Heart left ventricle (tissue), 16 donors: Measurements from ENCODE around the gene PABPC1L. TPM values are rescaled to one million over a fixed set of nuclear protein-coding genes. Genes with fewer than 3 reads are reported as not detected.

Source experiments
- ATAC-seq, 4 donors: fragments of 200-7000 bp; cut with Tn5 transposase; one replicate each; pipeline ENCODE4 v1.9.1; 2020 to 2022; ENCODE audit warnings: moderate library complexity in 4 of 4, mild to moderate bottlenecking in 3 of 4, moderate number of reproducible peaks in 1 of 4
- DNase-seq, 5 donors: peaks; one replicate each; pipeline ENCODE4 v3.0.0-alpha.2; 2020
- H3K27ac ChIP-seq, 12 donors: fragments of 200-600 bp; sonication (generic) in 4 of 12; one replicate each; pipeline versions ENCODE4 v1.5.0 to v1.8.0; 2016 to 2022; ENCODE audit warnings: mild to moderate bottlenecking in 2 of 12
- H3K27me3 ChIP-seq, 9 donors: fragments of 200-600 bp; sonication (generic) in 2 of 9; one replicate each; pipeline versions ENCODE4 v1.5.1 to v1.8.0; 2016 to 2022; ENCODE audit warnings: mild to moderate bottlenecking in 3 of 9
- H3K36me3 ChIP-seq, 9 donors: fragments of 200-600 bp; sonication (generic) in 2 of 9; one replicate each; pipeline versions ENCODE4 v1.5.0 to v1.8.0; 2018 to 2022; ENCODE audit warnings: mild to moderate bottlenecking in 2 of 9
- H3K4me1 ChIP-seq, 12 donors: fragments of 200-600 bp; sonication (generic) in 4 of 12; one replicate each; pipeline versions ENCODE4 v1.5.0 to v1.8.0; 2016 to 2022; ENCODE audit warnings: mild to moderate bottlenecking in 3 of 12
- H3K4me3 ChIP-seq, 12 donors: fragments of 200-600 bp; sonication (generic) in 4 of 12; one replicate each; pipeline versions ENCODE4 v1.5.0 to v1.8.0; 2017 to 2022; ENCODE audit warnings: mild to moderate bottlenecking in 9 of 12, moderate library complexity in 4 of 12
- H3K9me3 ChIP-seq, 12 donors: fragments of 200-600 bp; sonication (generic) in 4 of 12; one replicate each; pipeline versions ENCODE4 v1.5.0 to v1.8.0; 2016 to 2022; ENCODE audit warnings: mild to moderate bottlenecking in 1 of 12
- POLR2A ChIP-seq, 2 donors: fragments of 450-650 bp; IDR thresholded peaks; one replicate each; pipeline ENCODE4 v1.6.1; 2017; ENCODE audit warnings: antibody characterized with exemption in 2 of 2, mild to moderate bottlenecking in 2 of 2, moderate library complexity in 2 of 2
- WGBS, 4 donors: extraction: QIAGEN DNeasy Blood & Tissue Kit in 2 of 4; methylation state at CpG; one replicate each; pipeline versions ENCODE4 v1.1.5 to v1.1.7; 2013 to 2018; 5-methylcytosine and 5-hydroxymethylcytosine counted together
- intact Hi-C, 10 donors: fragments of 100-400 bp; cut with DNase I; formaldehyde crosslinking; loops; one replicate each; pipeline versions ENCODE4 v1.11.1 to v1.14.2; 2022
- polyA plus RNA-seq, 2 donors: library from polyadenylated mRNA; stranded (reverse); fragments of 200-250 nt; gene quantifications; one replicate each; pipeline ENCODE4 v1.2.3, GENCODE V29; 2013
- total RNA-seq, 9 donors: library from RNA; depleted of rRNA in 2 of 9; stranded (reverse); fragments of >200 nt in 2 of 9; fragmentation: NEBNext Ultra II Directional in 3 of 9; extraction: Animal tissue kit (Norgen Biotek cat#: 25700) in 3 of 9; gene quantifications; one replicate each; pipeline versions ENCODE4 v1.1.0 to v1.2.4, GENCODE V29; 2016 to 2023
- TF ChIP-seq, protein P1 (sequence below), 12 donors: fragments of 200-600 bp; sonication (generic) in 4 of 12; IDR thresholded peaks; one replicate each; pipeline versions ENCODE4 v1.5.0 to v1.8.0; 2018 to 2022; ENCODE audit warnings: antibody characterized with exemption in 12 of 12, mild to moderate bottlenecking in 5 of 12
- donor health status: ischemic (EF 13 %, LVEDD 7.1; RV severe dilation, severe dysfunction).
- donor health status: healthy with polysubstance abuse.
- donor health status: DM: no; HTN: yes; CAD: no.
- donor health status: DM: no; HTN: no; CAD: no.
- donor health status: ischemic (EF 25% LVEDD 6.9; RV normal size, moderate dysfunction).
- donor health status: ischemic (EF 25% LVEDD 5.7; RV mildly dilated, moderate dysfunction).
- donor health status: healthy.
- donor health status: DM: yes; HTN: yes; CAD: no.
- donor health status: ischemic (EF 35%, LVEDD 5.7; RV mildly dilated, moderate dysfunction).
- donor health status: nonischemic (EF 11% LVEDD 7.7; RV severe dilation, severe dysfunction).
- donor health status: DM: yes; HTN: yes; CAD: no.
- donor health status: PGD.
- donor health status: ischemic (EF 29% LVEDD 5.4; RV normal size, mild dysfunction).
- donor health status: nonischemic (EF 23%, LVEDD 6.1; RV moderate dilation, normal function).

PABPC1L gene
- total and polyA plus RNA-seq, 11 donors = 0.58 to 5.9 (median 2.4) TPM

DNA sequence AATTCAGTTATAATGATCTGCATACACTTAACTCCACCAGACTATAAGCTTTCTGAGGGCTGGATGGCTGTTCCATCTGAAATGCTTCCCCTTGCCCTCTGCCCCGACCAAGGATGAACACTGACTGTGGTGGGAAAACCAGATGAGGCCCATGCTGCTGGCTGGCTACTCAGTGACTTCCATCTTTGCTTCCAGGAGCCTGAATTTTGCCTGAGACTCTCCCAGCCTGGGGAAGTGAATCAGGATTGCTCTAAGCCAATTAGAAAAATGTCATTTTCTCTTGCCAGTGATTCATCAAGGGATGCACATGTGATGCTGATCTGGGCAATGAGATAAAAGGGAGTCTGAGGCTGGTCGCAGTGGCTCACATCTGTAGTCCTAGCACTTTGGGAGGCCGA lies 52.0 kb downstream of the PABPC1L start:
- no peaks in the 10 kb centered on the region for H3K27me3 ChIP-seq
- ATAC-seq (no peak), DNase-seq (no peak)
- no peak overlapping the region for H3K4me3 ChIP-seq
- peaks cover 0 to 33% (median 18%) of the 10 kb centered on the region in 12 donors for H3K4me1 ChIP-seq
- WGBS, 4 donors = 75 to 93% (median 85%) methylated on average over 3 of the region's 3 CpGs
- H3K36me3 ChIP-seq = peaks cover 0 to 2% (median 0%) of the 10 kb centered on the region in 9 donors
- H3K9me3 ChIP-seq = no peaks in the 10 kb centered on the region
- intact Hi-C loops = loop anchor here in 2 of 10 donors (5.0 to 10.0 kb wide), 2 partner anchors 75 to 453 kb away; partner anchors contain the start of genes PIGT (in 1 of the 2) and YWHAB (in 1 of the 2)
- no peak overlapping the region for H3K27ac ChIP-seq
- TF ChIP-seq POLR2A (IDR thresholded peaks at IDR 0.05) = no peak
- TF ChIP-seq, protein P1, sequence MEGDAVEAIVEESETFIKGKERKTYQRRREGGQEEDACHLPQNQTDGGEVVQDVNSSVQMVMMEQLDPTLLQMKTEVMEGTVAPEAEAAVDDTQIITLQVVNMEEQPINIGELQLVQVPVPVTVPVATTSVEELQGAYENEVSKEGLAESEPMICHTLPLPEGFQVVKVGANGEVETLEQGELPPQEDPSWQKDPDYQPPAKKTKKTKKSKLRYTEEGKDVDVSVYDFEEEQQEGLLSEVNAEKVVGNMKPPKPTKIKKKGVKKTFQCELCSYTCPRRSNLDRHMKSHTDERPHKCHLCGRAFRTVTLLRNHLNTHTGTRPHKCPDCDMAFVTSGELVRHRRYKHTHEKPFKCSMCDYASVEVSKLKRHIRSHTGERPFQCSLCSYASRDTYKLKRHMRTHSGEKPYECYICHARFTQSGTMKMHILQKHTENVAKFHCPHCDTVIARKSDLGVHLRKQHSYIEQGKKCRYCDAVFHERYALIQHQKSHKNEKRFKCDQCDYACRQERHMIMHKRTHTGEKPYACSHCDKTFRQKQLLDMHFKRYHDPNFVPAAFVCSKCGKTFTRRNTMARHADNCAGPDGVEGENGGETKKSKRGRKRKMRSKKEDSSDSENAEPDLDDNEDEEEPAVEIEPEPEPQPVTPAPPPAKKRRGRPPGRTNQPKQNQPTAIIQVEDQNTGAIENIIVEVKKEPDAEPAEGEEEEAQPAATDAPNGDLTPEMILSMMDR (IDR thresholded peaks at IDR 0.05) = no peak

GRCh38 chr20:44962483-44962882 lies 52.6 kb downstream of the PABPC1L start:
- peaks cover 0 to 2% (median 0%) of the 10 kb centered on the region in 9 donors for H3K36me3 ChIP-seq
- DNase-seq (no peak), ATAC-seq (no peak)
- H3K27me3 ChIP-seq = no peaks in the 10 kb centered on the region
- H3K9me3 ChIP-seq = no peaks in the 10 kb centered on the region
- intact Hi-C loops = loop anchor here in 2 of 10 donors (5.0 to 10.0 kb wide), 2 partner anchors 75 to 452 kb away; partner anchors contain the start of genes PIGT (in 1 of the 2) and YWHAB (in 1 of the 2)
- TF ChIP-seq, protein P1 (IDR thresholded peaks at IDR 0.05) = no peak
- no peak for TF ChIP-seq POLR2A (IDR thresholded peaks at IDR 0.05)
- H3K4me3 ChIP-seq = no peak overlapping the region
- H3K4me1 ChIP-seq = peaks cover 0 to 39% (median 24%) of the 10 kb centered on the region in 12 donors
- WGBS, 4 donors = 85 to 93% (median 91%) methylated on average over 3 of the region's 3 CpGs
- no peak overlapping the region for H3K27ac ChIP-seq

GRCh38 chr20:44963325-44964215 lies 53.7 kb downstream of the PABPC1L start:
- Histone ChIP-seq H3K27me3 (no peaks in the 10 kb centered on the region), H3K27ac (no peak overlapping the region), H3K36me3 (no peaks in the 10 kb centered on the region), H3K9me3 (no peaks in the 10 kb centered on the region), H3K4me1 (peaks cover 0 to 44% (median 29%) of the 10 kb centered on the region in 12 donors), H3K4me3 (no peak overlapping the region)
- TF ChIP-seq, protein P1 (IDR thresholded peaks at IDR 0.05) = no peak
- no peak for TF ChIP-seq POLR2A (IDR thresholded peaks at IDR 0.05)
- DNase-seq (no peak), ATAC-seq (no peak)
- 78 to 84% (median 80%) methylated on average over 4 of the region's 4 CpGs for WGBS, 4 donors
- intact Hi-C loops = loop anchor here in 2 of 10 donors (5.0 to 10.0 kb wide), 2 partner anchors 76 to 451 kb away; partner anchors contain the start of genes PIGT (in 1 of the 2) and YWHAB (in 1 of the 2)

DNA sequence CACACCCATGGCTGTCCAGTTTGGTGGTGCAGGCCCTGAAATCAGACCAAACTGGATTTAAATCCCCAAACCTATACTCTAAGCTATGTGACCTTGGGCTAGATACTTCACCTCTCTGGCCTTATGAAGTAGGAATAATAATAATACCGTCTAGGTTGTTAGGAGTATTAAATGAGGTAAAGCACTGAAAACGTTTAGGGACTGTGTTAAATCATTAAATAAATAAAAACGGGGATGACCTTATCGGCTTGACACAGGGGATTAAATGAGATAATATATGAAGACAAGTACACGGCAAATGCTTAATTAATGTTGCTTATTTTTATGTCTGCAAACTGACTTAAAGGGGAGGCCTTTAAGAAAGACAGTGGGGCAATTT lies 55.8 kb downstream of the PABPC1L start:
- H3K4me1 ChIP-seq = peaks cover 3 to 50% (median 17%) of the 10 kb centered on the region in 12 donors
- TF ChIP-seq POLR2A (IDR thresholded peaks at IDR 0.05) = no peak
- TF ChIP-seq, protein P1 (IDR thresholded peaks at IDR 0.05) = no peak
- ATAC-seq = no peak
- H3K27ac ChIP-seq = peak overlapping the region in 11 of 12 donors; percentile 71 to 95 (median 85)
- H3K9me3 ChIP-seq = no peaks in the 10 kb centered on the region
- 57% methylated on average over 5 of the region's 5 CpGs for WGBS, 4 donors
- no peaks in the 10 kb centered on the region for H3K27me3 ChIP-seq
- intact Hi-C loops = loop anchor here in 2 of 10 donors (5.0 to 10.0 kb wide), 2 partner anchors 78 to 449 kb away; partner anchors contain the start of genes YWHAB (in 2 of the 2) and PIGT (in 1 of the 2)
- no peak for DNase-seq
- H3K4me3 ChIP-seq = peak overlapping the region; percentile 62 to 93 (median 76)
- H3K36me3 ChIP-seq = no peaks in the 10 kb centered on the region
